ENCODE measurements around the gene SLC25A26. TPM values are rescaled to one million over a fixed set of nuclear protein-coding genes. Genes with fewer than 3 reads are reported as not detected.
A peak's percentile ranks its signal among the peaks of the same experiment; 100 is the strongest.

Gene SLC25A26
- polyA plus RNA-seq, 4 donors: 10.3 to 21.0 (median 18.2) TPM

- FAIRE-seq (no peak), DNase-seq (peak; percentile 45 to 47)
- Histone ChIP-seq H3K36me3 (ENCODE audit: control insufficient read depth in 3 of 3, insufficient read depth in 2 of 3, low read depth in 1 of 3, low read length in 3 of 3) (no peaks in the 10 kb centered on the region), H3K9me3 (ENCODE audit: control insufficient read depth in 2 of 2, insufficient read depth in 1 of 2, low read depth in 1 of 2, low read length in 1 of 2) (peaks cover 0 to 2% of the 10 kb centered on the region in 2 donors), H3K4me1 (ENCODE audit: control insufficient read depth in 3 of 3, insufficient read depth in 2 of 3, low read depth in 1 of 3, low read length in 2 of 3) (peaks cover 0 to 3% (median 0%) of the 10 kb centered on the region in 3 donors), H3K4me3 (ENCODE audit: low read depth in 1 of 3, low read length in 3 of 3) (no peak overlapping the region), H3K27me3 (ENCODE audit: control insufficient read depth in 3 of 3, insufficient read depth in 3 of 3, low read length in 3 of 3) (peaks cover 0 to 8% (median 5%) of the 10 kb centered on the region in 3 donors), H3K27ac (ENCODE audit: low read depth in 1 of 3, low read length in 2 of 3) (no peak overlapping the region)
- 11 to 14% (median 11%) methylated on average over 21 of the region's 21 CpGs for WGBS, 3 donors
These were observed 25.4 kb upstream of the SLC25A26 start for GRCh38 chr3:66195347-66195783.

GRCh38 chr3:66196633-66197032 lies 24.2 kb upstream of the SLC25A26 start:
- DNase-seq: no peak
- Histone ChIP-seq H3K27me3 (ENCODE audit: control insufficient read depth in 3 of 3, insufficient read depth in 3 of 3, low read length in 3 of 3) (peaks cover 0 to 8% (median 5%) of the 10 kb centered on the region in 3 donors), H3K4me1 (ENCODE audit: control insufficient read depth in 3 of 3, insufficient read depth in 2 of 3, low read depth in 1 of 3, low read length in 2 of 3) (peaks cover 0 to 3% (median 0%) of the 10 kb centered on the region in 3 donors), H3K27ac (ENCODE audit: low read depth in 1 of 3, low read length in 2 of 3) (no peak overlapping the region), H3K9me3 (ENCODE audit: control insufficient read depth in 2 of 2, insufficient read depth in 1 of 2, low read depth in 1 of 2, low read length in 1 of 2) (peaks cover 0 to 2% of the 10 kb centered on the region in 2 donors), H3K4me3 (ENCODE audit: low read depth in 1 of 3, low read length in 3 of 3) (no peak overlapping the region), H3K36me3 (ENCODE audit: control insufficient read depth in 3 of 3, insufficient read depth in 2 of 3, low read depth in 1 of 3, low read length in 3 of 3) (no peaks in the 10 kb centered on the region)
- FAIRE-seq: no peak

- WGBS, 3 donors: 77 to 85% (median 81%) methylated on average over 7 of the region's 7 CpGs
- DNase-seq (no peak), FAIRE-seq (no peak)
- Histone ChIP-seq H3K4me1 (ENCODE audit: control insufficient read depth in 3 of 3, insufficient read depth in 2 of 3, low read depth in 1 of 3, low read length in 2 of 3) (peaks cover 0 to 3% (median 0%) of the 10 kb centered on the region in 3 donors), H3K36me3 (ENCODE audit: control insufficient read depth in 3 of 3, insufficient read depth in 2 of 3, low read depth in 1 of 3, low read length in 3 of 3) (no peaks in the 10 kb centered on the region), H3K9me3 (ENCODE audit: control insufficient read depth in 2 of 2, insufficient read depth in 1 of 2, low read depth in 1 of 2, low read length in 1 of 2) (no peaks in the 10 kb centered on the region), H3K27me3 (ENCODE audit: control insufficient read depth in 3 of 3, insufficient read depth in 3 of 3, low read length in 3 of 3) (peaks cover 0 to 8% (median 5%) of the 10 kb centered on the region in 3 donors), H3K27ac (ENCODE audit: low read depth in 1 of 3, low read length in 2 of 3) (no peak overlapping the region), H3K4me3 (ENCODE audit: low read depth in 1 of 3, low read length in 3 of 3) (no peak overlapping the region)
These were observed 22.2 kb upstream of the SLC25A26 start for GRCh38 chr3:66198437-66199088.

- DNase-seq (no peak), FAIRE-seq (no peak)
- 43 to 67% (median 48%) methylated on average over 1 of the region's 1 CpG for WGBS, 3 donors
- no peak overlapping the region for H3K27ac ChIP-seq (ENCODE audit: low read depth in 1 of 3, low read length in 2 of 3)
- peaks cover 0 to 3% (median 0%) of the 10 kb centered on the region in 3 donors for H3K4me1 ChIP-seq (ENCODE audit: control insufficient read depth in 3 of 3, insufficient read depth in 2 of 3, low read depth in 1 of 3, low read length in 2 of 3)
- no peaks in the 10 kb centered on the region for H3K9me3 ChIP-seq (ENCODE audit: control insufficient read depth in 2 of 2, insufficient read depth in 1 of 2, low read depth in 1 of 2, low read length in 1 of 2)
- no peak overlapping the region for H3K4me3 ChIP-seq (ENCODE audit: low read depth in 1 of 3, low read length in 3 of 3)
- H3K27me3 ChIP-seq (ENCODE audit: control insufficient read depth in 3 of 3, insufficient read depth in 3 of 3, low read length in 3 of 3): peaks cover 0 to 8% (median 5%) of the 10 kb centered on the region in 3 donors
- no peaks in the 10 kb centered on the region for H3K36me3 ChIP-seq (ENCODE audit: control insufficient read depth in 3 of 3, insufficient read depth in 2 of 3, low read depth in 1 of 3, low read length in 3 of 3)
These were observed 21.7 kb upstream of the SLC25A26 start for GRCh38 chr3:66199089-66199473.

- peaks cover 0 to 1% (median 0%) of the 10 kb centered on the region in 3 donors for H3K4me1 ChIP-seq (ENCODE audit: control insufficient read depth in 3 of 3, insufficient read depth in 2 of 3, low read depth in 1 of 3, low read length in 2 of 3)
- no peaks in the 10 kb centered on the region for H3K36me3 ChIP-seq (ENCODE audit: control insufficient read depth in 3 of 3, insufficient read depth in 2 of 3, low read depth in 1 of 3, low read length in 3 of 3)
- H3K27ac ChIP-seq (ENCODE audit: low read depth in 1 of 3, low read length in 2 of 3): no peak overlapping the region
- H3K27me3 ChIP-seq (ENCODE audit: control insufficient read depth in 3 of 3, insufficient read depth in 3 of 3, low read length in 3 of 3): peaks cover 0 to 3% (median 2%) of the 10 kb centered on the region in 3 donors
- no peaks in the 10 kb centered on the region for H3K9me3 ChIP-seq (ENCODE audit: control insufficient read depth in 2 of 2, insufficient read depth in 1 of 2, low read depth in 1 of 2, low read length in 1 of 2)
- WGBS, 3 donors: 15 to 37% (median 34%) methylated on average over 3 of the region's 3 CpGs
- peak in 1 of 2 donors; percentile 4 for DNase-seq
- no peak for FAIRE-seq
- no peak overlapping the region for H3K4me3 ChIP-seq (ENCODE audit: low read depth in 1 of 3, low read length in 3 of 3)
These were observed 20.7 kb upstream of the SLC25A26 start for GRCh38 chr3:66200147-66200546.

GRCh38 chr3:66200786-66201185 lies 20.0 kb upstream of the SLC25A26 start:
- H3K9me3 ChIP-seq (ENCODE audit: control insufficient read depth in 2 of 2, insufficient read depth in 1 of 2, low read depth in 1 of 2, low read length in 1 of 2): no peaks in the 10 kb centered on the region
- 71 to 81% (median 79%) methylated on average over 2 of the region's 2 CpGs for WGBS, 3 donors
- no peak overlapping the region for H3K27ac ChIP-seq (ENCODE audit: low read depth in 1 of 3, low read length in 2 of 3)
- no peaks in the 10 kb centered on the region for H3K4me1 ChIP-seq (ENCODE audit: control insufficient read depth in 3 of 3, insufficient read depth in 2 of 3, low read depth in 1 of 3, low read length in 2 of 3)
- no peaks in the 10 kb centered on the region for H3K27me3 ChIP-seq (ENCODE audit: control insufficient read depth in 3 of 3, insufficient read depth in 3 of 3, low read length in 3 of 3)
- DNase-seq (no peak), FAIRE-seq (no peak)
- no peak overlapping the region for H3K4me3 ChIP-seq (ENCODE audit: low read depth in 1 of 3, low read length in 3 of 3)
- no peaks in the 10 kb centered on the region for H3K36me3 ChIP-seq (ENCODE audit: control insufficient read depth in 3 of 3, insufficient read depth in 2 of 3, low read depth in 1 of 3, low read length in 3 of 3)

GRCh38 chr3:66203275-66203674 lies 17.5 kb upstream of the SLC25A26 start:
- no peaks in the 10 kb centered on the region for H3K36me3 ChIP-seq (ENCODE audit: control insufficient read depth in 3 of 3, insufficient read depth in 2 of 3, low read depth in 1 of 3, low read length in 3 of 3)
- H3K4me3 ChIP-seq (ENCODE audit: low read depth in 1 of 3, low read length in 3 of 3): no peak overlapping the region
- H3K27me3 ChIP-seq (ENCODE audit: control insufficient read depth in 3 of 3, insufficient read depth in 3 of 3, low read length in 3 of 3): no peaks in the 10 kb centered on the region
- no peak for FAIRE-seq
- no peak for DNase-seq
- H3K9me3 ChIP-seq (ENCODE audit: control insufficient read depth in 2 of 2, insufficient read depth in 1 of 2, low read depth in 1 of 2, low read length in 1 of 2): no peaks in the 10 kb centered on the region
- H3K4me1 ChIP-seq (ENCODE audit: control insufficient read depth in 3 of 3, insufficient read depth in 2 of 3, low read depth in 1 of 3, low read length in 2 of 3): no peaks in the 10 kb centered on the region
- 79 to 91% (median 85%) methylated on average over 2 of the region's 2 CpGs for WGBS, 3 donors
- H3K27ac ChIP-seq (ENCODE audit: low read depth in 1 of 3, low read length in 2 of 3): no peak overlapping the region

- Histone ChIP-seq H3K4me1 (ENCODE audit: control insufficient read depth in 3 of 3, insufficient read depth in 2 of 3, low read depth in 1 of 3, low read length in 2 of 3) (no peaks in the 10 kb centered on the region), H3K27ac (ENCODE audit: low read depth in 1 of 3, low read length in 2 of 3) (no peak overlapping the region), H3K27me3 (ENCODE audit: control insufficient read depth in 3 of 3, insufficient read depth in 3 of 3, low read length in 3 of 3) (no peaks in the 10 kb centered on the region), H3K36me3 (ENCODE audit: control insufficient read depth in 3 of 3, insufficient read depth in 2 of 3, low read depth in 1 of 3, low read length in 3 of 3) (no peaks in the 10 kb centered on the region), H3K4me3 (ENCODE audit: low read depth in 1 of 3, low read length in 3 of 3) (no peak overlapping the region), H3K9me3 (ENCODE audit: control insufficient read depth in 2 of 2, insufficient read depth in 1 of 2, low read depth in 1 of 2, low read length in 1 of 2) (no peaks in the 10 kb centered on the region)
- FAIRE-seq: no peak
- 91% methylated on average over 7 of the region's 7 CpGs for WGBS, 3 donors
- DNase-seq: no peak
These were observed 14.0 kb upstream of the SLC25A26 start for GRCh38 chr3:66206806-66207205.

- H3K27ac ChIP-seq (ENCODE audit: low read depth in 1 of 3, low read length in 2 of 3): no peak overlapping the region
- WGBS, 3 donors: 85 to 88% (median 85%) methylated on average over 3 of the region's 3 CpGs
- no peak overlapping the region for H3K4me3 ChIP-seq (ENCODE audit: low read depth in 1 of 3, low read length in 3 of 3)
- DNase-seq (no peak), FAIRE-seq (no peak)
- H3K9me3 ChIP-seq (ENCODE audit: control insufficient read depth in 2 of 2, insufficient read depth in 1 of 2, low read depth in 1 of 2, low read length in 1 of 2): no peaks in the 10 kb centered on the region
- H3K4me1 ChIP-seq (ENCODE audit: control insufficient read depth in 3 of 3, insufficient read depth in 2 of 3, low read depth in 1 of 3, low read length in 2 of 3): no peaks in the 10 kb centered on the region
- no peaks in the 10 kb centered on the region for H3K36me3 ChIP-seq (ENCODE audit: control insufficient read depth in 3 of 3, insufficient read depth in 2 of 3, low read depth in 1 of 3, low read length in 3 of 3)
- no peaks in the 10 kb centered on the region for H3K27me3 ChIP-seq (ENCODE audit: control insufficient read depth in 3 of 3, insufficient read depth in 3 of 3, low read length in 3 of 3)
These were observed 12.6 kb upstream of the SLC25A26 start for GRCh38 chr3:66208189-66208588.

Measured in small intestine (tissue), 7 donors.